AG09309 (cell line): ENCODE measurements around the gene RERE.

Source experiments
- DNase-seq: peaks from one replicate; pipeline ENCODE4 v3.0.0-alpha.2; 2010; ENCODE audit warnings: low read depth
- H3K4me3 ChIP-seq: 2 replicates; pipeline ENCODE4 v1.5.1; 2011; ENCODE audit warnings: mild to moderate bottlenecking, low read depth, low read length, moderate library complexity; ENCODE audit not compliant: control insufficient read depth
- CTCF ChIP-seq: IDR thresholded peaks from 2 replicates; pipeline ENCODE4 v1.5.1; 2011; ENCODE audit warnings: mild to moderate bottlenecking, low read depth, low read length, inconsistent platforms; ENCODE audit not compliant: insufficient read depth, control insufficient read depth; ENCODE audit errors: missing control alignments

RERE gene

GRCh38 chr1:8667869-8668594 lies 149.4 kb downstream of the RERE start:
- no peak for TF ChIP-seq CTCF
- no peak overlapping the region for H3K4me3 ChIP-seq
- DNase-seq: no peak

- DNase-seq: no peak
- H3K4me3 ChIP-seq: no peak overlapping the region
- no peak for TF ChIP-seq CTCF
Measured at GRCh38 chr1:8666389-8667167, 150.9 kb downstream of the RERE start.

- DNase-seq: no peak
- H3K4me3 ChIP-seq: no peak overlapping the region
- no peak for TF ChIP-seq CTCF
Measured at GRCh38 chr1:8665833-8666232, 151.6 kb downstream of the RERE start.

GRCh38 chr1:8664887-8665286 lies 152.6 kb downstream of the RERE start:
- TF ChIP-seq CTCF: no peak
- DNase-seq: no peak
- H3K4me3 ChIP-seq: no peak overlapping the region

GRCh38 chr1:8663915-8664329 lies 153.5 kb downstream of the RERE start:
- DNase-seq: no peak
- no peak overlapping the region for H3K4me3 ChIP-seq
- TF ChIP-seq CTCF: no peak

- no peak overlapping the region for H3K4me3 ChIP-seq
- TF ChIP-seq CTCF: no peak
- no peak for DNase-seq
Measured at GRCh38 chr1:8663090-8663802, 154.2 kb downstream of the RERE start.
